Left lobe of liver (tissue), 2 donors: Measurements from ENCODE around the gene SUPT20HL2. TPM values are rescaled to one million over a fixed set of nuclear protein-coding genes. Genes with fewer than 3 reads are reported as not detected.
"Not testable (repeated sequence)": the region's sequence is repeated elsewhere in the genome, so short reads cannot be mapped to it uniquely, and the experiment has no call there.

Source experiments
- ATAC-seq: fragments of 200-7000 bp; cut with Tn5 transposase; one replicate; pipeline ENCODE4 v1.9.1; 2020; ENCODE audit warnings: mild to moderate bottlenecking, moderate library complexity
- DNase-seq: peaks from one replicate; pipeline ENCODE4 v3.0.0-alpha.2; 2020; ENCODE audit warnings: low spot score
- total RNA-seq: library from RNA; stranded (reverse); gene quantifications from one replicate; pipeline ENCODE4 v1.2.1, GENCODE V29; 2021
- donor health status: DM: no; HTN: no; CAD: no; lungs with moderate emphysema.
- donor health status: DM: no; HTN: yes; CAD: no.

Gene SUPT20HL2
- not detected for total RNA-seq

DNA sequence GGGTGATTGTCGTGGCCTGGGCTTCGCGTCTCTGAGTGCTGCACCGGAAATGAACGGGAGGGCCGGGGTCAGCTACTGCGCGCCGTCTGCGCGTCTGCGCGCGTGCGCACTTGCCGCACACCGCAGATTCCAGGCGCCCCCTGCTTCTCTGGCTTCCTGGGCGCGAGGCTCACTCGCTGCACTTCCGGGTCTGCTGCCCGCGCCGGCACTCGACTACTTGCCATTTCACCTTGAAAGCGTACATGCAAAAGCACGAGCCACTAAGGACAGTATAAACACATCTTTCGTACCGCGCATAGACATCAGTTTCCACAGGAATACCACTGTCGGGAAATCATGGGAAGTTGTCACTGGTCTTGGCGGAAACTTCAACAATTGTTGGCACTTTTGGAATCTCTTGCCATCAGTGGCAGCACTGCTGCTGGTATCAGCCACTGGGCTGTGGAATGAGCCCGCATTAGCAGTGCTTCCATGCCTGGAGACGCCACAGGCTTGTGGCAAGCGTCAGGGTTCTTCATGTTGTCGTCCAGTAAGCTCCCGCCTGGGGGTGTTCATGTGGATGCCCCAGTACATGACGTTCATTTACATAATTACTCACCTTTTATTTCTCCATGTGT, at the start of gene SUPT20HL2:
SUPT20HL2 (minus strand) TSS at position 51 of the 617 bp plus-strand sequence. CDS start 754 bp downstream, outside the sequence.
- no peak for DNase-seq
- ATAC-seq, result no peak

DNA sequence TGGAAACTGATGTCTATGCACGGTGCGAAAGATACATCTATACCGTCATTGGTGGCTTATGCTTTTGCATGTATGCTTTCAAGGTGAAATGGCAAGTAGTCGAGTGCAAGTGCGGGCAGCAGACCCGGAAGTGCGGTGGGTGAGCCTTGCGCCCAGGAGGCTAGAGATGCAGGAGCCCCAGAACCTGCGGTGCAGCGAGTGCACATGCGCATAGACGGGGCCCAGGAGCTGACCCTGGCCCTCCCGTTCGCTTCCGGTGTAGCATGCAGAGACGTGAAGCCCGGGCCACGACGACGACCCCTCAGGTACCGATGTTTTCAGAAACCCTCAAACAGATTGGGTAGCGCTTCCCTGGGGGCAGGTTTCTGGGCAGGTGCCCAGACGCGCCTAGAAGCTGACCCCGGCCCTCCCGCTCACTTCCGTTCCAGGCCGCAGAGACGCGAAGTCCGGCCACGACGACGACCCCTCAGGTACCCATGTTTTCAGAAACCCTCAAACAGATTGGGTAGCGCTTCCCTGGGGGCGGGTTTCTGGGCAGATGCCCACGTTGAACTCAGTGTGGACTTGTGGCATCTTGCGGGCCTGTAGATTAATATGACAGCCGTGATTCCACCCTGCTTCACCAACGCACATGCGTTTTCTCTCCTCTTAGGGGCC, 48.3 kb upstream of the SUPT20HL2 start:
- ATAC-seq, DNase-seq: not testable (repeated sequence)

DNA sequence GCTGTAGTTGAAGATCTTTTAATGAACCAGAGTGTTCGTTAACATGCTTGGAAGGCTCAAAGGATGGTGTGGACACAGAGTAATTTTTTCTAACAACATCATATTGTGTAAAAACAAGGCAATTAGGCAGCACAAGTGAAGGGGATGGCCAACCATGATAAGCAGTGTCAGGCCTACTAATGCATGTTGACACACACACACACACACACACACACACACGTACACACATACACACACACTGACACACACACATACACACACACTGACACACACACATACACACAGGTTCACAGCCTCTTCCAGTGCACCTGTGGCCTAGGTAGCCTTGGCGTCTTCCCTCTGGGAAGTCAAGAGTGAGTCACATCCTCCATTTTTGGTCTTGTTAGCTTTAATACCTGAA, 46.4 kb upstream of the SUPT20HL2 start, which contains the start of gene SUPT20HL1:
SUPT20HL1 (plus strand) TSS at position 368 of the 400 bp plus-strand sequence. CDS start 2,122 bp downstream, outside the sequence.
- no peak for DNase-seq
- ATAC-seq, result no peak

DNA sequence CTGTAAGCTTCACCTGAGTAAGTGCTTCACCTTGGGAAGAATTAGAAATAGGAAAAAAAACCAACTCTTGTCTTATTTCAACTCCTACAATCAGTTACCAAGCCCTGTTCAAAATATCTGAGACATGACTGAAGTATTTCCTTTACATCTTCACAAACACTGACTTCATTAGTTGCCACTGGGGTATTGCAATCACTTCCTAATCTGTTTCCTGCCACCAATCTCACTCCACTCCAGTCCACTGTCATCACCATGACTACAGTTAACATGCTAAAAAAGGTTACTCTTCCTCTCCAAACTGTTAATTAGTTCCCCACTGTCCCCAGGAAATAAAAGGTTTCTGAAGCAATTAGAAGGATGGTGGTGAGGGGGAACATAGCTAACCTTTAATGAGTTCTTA, 43.2 kb upstream of the SUPT20HL2 start:
- no peak for DNase-seq
- ATAC-seq, result no peak

DNA sequence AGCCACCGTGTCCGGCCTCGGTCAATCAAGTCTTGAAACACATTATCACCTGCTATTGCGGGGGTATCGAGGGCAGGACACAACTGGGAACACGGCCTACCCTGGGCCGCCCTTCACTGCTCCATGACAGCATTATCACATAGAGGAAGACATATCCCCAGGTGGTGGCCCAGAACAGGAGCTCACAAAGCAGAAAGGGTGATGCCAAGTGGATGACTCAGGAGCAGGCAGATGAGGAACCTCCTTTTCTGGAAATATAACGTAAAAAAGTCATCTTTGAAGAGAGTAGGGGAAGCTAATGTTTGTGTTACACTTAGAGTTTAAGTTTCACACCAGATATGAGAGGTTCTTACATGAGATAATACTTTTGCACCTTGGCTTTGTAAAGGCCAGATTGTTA, 41.2 kb upstream of the SUPT20HL2 start:
- ATAC-seq (no peak), DNase-seq (no peak)

DNA sequence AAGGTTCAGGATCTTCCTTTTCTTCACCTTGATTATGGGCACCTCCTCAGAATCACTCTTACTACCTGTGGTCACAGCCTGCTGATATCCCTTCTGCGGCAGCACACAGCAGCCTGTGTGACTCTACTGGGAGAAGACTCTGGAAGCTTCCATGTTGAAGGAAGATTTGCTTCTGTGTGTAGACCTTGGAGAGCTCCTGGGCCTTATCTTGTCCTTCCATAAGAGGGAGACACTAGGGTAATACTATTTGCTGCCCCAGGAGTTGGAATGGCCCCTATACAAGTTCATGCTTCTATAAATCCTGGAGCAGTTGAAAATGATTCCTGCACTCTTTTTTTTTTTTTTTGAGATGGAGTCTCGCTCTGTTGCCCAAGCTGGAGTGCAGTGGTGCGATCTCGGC, 36.3 kb upstream of the SUPT20HL2 start:
- ATAC-seq (no peak), DNase-seq (no peak)

DNA sequence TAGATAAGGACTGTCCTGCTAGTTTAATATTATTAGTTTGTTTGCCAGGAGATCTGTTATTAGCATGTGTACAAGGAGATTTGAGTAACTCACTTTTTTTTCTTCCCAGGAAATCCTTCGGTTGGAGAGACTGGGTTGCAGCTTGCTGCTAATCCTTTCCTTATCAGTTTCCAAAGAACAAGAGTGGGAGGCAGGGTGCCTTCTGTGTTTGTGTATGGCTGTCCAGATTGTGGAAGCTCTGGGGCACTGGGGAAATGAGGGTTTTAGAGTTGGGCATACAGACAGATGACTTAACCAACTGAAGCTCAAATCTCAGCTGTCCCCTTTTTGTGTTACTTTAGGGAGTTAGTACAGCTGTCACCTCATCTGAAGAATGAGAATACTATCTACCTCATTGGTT, 34.0 kb upstream of the SUPT20HL2 start:
- no peak for DNase-seq
- no peak for ATAC-seq

DNA sequence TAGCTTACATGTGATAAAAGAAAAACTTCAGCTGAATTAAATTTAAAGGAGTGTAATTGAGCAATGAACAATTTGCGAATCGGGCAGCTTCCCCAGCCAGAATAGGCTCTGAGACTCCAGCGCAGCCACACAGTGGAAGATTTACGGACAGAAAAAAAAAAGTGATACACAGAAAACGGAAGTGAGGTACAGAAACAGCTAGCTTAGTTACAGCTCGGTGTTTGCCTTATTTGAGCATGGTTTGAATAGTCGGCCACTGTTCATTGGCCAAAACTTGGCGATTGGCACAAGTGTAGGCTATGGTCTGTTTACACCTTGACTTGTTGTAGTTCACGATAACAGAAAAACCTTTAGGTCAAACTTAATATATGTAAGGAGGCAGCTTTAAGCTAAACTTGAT, 29.9 kb upstream of the SUPT20HL2 start:
- ATAC-seq, result no peak
- DNase-seq, result no peak

DNA sequence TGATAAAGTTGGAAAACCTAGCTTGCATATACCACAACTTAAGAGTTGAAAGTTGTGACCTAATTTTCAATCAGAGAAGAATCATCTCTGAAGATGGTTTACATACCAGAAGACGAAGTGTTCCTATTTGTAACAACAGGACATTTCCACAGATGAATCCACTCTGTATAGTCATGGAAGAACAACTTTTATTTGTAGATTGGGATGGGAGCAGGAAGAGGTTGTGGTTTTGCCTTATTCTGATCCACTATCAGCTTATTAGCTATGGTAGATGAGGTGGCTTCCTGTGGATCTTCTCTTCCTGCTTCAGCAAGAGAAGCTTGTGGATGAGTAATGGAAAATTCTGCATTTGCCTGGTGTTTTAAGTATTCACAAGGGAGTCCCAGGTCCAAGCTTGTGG, 27.9 kb upstream of the SUPT20HL2 start:
- no peak for ATAC-seq
- DNase-seq, result no peak

DNA sequence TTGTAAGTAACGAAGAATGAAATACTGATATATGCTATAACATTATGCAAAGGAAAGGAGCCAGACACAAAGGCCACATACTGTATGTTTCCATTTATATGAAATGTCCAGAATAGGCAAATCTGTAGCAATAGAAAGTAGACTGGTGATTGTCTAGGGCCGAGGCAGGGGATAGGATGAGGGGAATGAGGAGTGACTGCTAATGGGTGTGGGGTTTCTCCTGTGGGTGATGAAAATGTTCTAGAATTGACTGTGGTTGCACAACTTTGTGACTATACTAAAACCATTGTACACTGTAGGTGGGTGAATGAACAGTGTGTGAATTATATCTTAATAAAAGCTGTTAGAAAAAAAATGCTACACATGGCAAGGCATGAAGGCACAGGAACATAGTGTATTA, 26.6 kb upstream of the SUPT20HL2 start:
- ATAC-seq (no peak), DNase-seq (no peak)

DNA sequence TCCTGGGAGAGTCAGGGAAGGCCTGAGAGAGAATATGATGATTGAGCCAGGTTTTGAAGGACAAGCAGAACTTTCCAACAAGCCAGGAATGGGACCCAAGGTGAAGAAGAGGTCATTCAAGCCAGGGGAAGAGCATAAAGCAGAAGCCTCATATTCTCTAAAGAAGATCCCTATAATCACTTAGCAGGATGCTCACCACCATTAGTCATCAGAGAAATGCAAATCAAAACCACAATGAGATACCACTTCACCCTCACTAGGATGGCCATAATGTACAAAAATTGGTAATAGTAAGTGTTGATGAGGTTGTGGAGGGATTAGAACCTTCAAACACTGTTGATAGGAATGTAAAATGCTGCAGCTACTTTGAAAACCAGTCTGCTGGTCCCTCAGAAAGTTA, 26.0 kb upstream of the SUPT20HL2 start:
- no peak for ATAC-seq
- DNase-seq, result no peak

DNA sequence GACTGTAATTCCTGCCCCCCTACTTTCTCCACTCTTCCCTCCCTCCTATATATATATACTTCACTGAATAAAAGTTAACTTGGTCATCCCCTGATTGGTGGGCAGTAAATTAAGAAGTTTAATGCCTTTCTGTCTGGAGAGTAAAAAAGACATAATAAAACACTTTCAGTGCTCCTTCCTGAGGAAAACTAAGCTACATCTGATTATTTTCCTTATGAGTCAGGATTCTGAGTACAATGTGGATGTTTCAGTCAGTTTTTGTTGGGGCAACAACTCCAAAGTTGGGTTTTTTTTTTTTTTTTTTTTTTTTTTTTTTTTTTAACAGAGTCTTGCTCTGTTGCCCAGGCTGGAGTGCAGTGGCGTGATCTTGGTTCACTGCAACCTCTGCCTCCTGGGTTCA, 22.0 kb upstream of the SUPT20HL2 start:
- ATAC-seq (no peak), DNase-seq (no peak)

DNA sequence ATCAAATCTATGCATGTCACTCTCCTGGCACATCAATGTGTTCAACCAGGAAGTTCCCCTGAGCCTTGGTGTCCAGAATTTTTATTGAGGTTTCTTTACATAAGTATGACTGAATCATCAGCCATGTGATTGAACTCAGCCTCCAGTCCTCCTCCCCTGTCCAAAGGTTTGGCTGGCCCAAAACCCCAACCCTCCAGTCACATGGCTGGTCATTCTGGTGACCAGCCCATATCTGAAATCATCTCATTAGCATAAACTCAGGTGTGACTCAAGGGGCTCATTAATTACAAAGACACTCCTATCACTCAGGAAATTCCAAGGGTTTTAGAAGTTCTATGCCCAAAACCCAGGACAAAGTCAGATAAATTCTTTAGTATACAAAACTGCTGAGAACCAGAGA, 20.6 kb upstream of the SUPT20HL2 start:
- DNase-seq (no peak), ATAC-seq (no peak)

DNA sequence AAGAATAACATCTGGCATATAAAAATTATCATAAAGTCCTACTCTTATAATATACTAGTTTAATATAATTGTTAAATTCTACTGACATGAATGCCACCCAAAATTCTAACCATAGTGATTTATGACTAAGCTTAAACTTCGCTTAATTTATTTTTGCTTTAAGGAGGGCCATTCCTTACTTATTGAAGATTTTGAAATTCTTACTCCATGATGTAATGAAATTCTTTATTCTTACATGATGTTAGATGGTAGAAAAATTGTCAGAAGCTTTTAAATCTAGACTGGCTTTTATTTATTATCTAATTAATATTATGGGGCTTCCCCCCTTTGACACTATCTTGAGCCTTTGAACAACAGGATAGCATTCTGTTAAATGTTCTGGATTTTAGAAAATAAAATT, 19.5 kb upstream of the SUPT20HL2 start:
- ATAC-seq, result no peak

DNA sequence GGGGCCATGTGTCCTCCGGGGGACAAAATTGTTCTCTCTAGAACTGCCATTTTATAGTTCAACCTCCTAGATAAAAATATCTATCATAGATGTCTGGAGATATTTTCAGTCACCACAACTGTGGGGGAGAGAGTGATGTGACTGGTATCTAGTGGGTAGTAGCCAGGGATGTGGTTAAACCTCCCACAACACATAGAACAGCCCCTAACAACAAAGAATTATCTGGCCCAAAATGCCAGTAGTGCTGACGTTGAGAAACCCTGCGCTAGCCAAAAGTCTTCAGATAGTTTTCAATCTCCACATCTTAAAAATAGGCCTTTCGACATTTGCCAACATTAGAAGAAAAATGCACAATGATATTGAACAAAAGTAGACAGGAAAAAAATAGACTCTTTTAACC, 19.0 kb upstream of the SUPT20HL2 start:
- no peak for ATAC-seq
- no peak for DNase-seq

More for the DNA sequence above, 19.5 kb upstream of the SUPT20HL2 start:
- no peak for DNase-seq

DNA sequence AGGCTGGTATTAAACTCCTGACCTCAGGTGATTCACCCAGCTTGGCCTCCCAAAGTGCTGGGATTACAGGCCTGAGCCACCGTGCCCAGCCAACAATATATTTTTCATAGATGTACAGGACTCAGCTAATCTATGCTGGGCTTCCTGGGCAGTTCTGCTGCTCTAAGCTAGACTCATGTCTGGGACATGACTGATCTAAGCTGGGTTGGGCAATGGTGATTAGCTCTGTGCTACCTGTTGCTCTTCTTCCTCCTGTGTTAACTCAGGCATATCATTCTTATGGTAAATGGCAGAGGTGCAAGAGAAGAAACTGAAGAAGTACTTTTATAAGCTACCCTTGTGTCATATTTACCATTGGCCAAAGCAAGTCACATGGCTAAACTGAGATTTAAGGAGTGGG, 11.4 kb upstream of the SUPT20HL2 start:
- no peak for ATAC-seq
- DNase-seq, result no peak

DNA sequence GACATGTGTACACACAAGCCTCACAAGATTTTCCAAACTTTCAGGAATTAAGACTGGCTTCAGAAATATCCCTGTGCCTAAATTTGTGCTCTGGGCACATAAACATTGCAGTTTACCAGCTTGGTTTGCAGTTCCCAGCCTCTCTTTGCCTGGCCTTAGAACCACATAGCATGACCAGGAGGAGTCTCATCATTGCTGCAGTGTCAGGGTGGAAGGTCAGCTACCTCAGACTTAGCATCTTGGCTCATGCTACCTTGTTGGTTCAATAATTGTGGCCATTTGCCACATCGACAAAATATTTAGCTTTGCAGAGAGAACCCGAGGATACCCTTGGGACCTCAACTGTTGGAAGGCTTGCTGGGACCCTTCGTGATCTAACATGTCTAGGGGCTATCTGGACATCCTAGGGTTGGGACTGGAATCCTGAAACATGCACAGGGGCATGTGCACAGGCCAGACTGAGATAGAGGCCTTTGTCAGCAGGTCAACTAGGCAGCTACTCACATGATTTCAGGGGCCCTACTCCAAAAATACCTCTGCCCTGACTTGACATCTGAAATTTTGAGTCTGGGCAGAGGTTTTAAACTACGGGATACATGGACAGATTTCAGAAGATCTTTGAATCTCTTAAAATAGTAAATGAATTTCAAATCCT, 8.0 kb upstream of the SUPT20HL2 start:
- peak; percentile 78 for ATAC-seq

DNA sequence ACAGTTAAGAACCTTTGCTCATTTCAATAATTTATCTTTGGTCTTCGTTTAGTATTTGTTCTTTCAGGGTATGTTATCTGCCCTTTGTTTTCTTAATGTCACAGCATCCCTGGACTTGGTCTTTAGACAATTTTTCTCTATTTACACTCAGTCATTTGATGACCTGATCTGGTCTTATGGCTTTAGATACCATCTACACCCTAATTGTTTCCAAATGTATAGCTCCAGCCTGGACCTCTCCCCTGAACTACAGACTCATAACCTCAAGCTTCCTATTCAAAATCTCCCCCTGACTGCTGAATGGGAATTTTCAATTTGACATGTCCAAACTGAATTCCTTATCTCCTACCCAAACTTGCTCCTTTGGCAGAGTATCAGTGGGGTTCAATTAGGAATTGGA, 3.7 kb upstream of the SUPT20HL2 start:
- ATAC-seq, result no peak
- DNase-seq, result no peak

More for the DNA sequence above, 8.0 kb upstream of the SUPT20HL2 start:
- DNase-seq, result no peak

DNA sequence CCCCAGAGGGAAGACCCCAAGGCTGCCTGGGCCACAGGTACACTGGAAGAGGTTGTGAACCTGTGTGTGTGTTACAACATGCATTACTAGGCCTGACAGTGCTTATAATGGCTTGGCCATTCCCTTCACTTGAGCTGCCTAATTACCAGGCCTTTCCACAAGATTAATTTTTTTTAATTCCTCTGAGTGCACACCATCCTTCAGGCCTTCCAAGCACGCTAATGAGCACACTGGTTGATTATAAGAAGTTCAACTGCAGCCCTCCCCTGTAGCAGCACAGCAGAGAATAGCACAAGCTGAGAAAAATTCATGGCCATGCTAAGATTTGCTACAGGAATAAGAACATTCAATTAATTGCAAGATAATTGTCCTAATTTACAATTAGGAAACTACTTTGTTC, 2.2 kb upstream of the SUPT20HL2 start:
- ATAC-seq (no peak), DNase-seq (no peak)

DNA sequence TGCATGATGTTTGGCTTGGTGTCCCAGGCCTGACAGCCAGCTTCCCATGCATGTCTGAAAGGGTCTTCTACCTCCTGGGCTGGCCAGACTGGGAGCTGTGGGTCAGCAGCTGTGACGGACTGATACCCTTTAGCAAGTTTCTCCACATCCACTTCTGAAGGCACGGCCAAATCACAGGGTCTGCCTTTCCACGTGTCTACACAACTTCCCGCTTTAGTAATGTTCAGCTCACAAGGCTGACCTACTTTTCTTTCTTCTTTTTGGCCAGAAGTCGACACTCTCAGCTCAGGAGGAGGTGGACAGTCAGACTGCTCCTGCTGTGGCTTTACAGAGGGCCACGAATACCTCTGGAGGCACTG, 1.6 kb downstream of the SUPT20HL2 start:
- DNase-seq, ATAC-seq: not testable (repeated sequence)

DNA sequence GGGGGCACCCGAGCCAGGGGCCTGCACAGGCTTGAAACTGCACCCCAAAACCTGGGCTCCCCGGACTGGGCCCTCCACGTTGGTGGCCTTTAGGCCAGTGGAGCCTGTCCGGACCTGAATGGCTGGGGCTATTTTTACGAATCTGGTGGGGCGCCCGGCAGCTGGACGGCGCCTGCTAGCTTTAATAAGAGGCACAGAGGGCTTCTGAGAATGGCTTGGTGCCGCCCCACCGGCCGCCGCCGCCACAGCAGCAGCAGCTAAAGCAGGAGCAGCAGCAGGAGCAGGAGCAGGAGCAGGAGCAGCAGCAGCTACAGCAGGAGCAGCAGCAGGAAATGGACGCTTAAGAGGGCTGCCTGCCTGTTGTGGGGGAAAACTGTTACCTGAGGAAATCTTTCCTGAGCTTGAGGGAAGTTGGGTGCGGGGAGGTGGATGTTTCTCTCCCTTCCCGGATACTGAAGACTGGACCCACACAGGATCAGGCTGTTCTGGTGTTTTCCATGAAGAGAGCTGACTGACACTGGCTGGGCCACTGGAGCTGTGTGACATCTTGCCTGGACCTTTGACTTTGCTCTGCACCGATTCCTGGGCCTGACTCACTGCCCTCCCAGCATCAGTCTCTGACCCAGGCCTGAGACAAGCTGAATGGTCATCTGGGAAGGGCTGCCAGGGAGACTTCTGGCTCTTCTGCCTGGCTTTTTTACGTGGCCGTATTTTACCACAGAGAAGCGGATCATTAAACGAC, 2.2 kb downstream of the SUPT20HL2 start:
- ATAC-seq, result peak; percentile 59
- not testable (repeated sequence) for DNase-seq
